ENCODE data around the gene ZNF821. TPM values are rescaled to one million over a fixed set of nuclear protein-coding genes. Genes with fewer than 3 reads are reported as not detected.
A peak's percentile ranks its signal among the peaks of the same experiment; 100 is the strongest.

The ZNF821 gene
- total and polyA plus RNA-seq, 10 of the 15 experiments (the other 5 are each of a cell fraction or from before 2014, with no cell fraction given) = 0.82 to 9.9 (median 6.8) TPM

- TF ChIP-seq ZSCAN29 (IDR thresholded peaks at IDR 0.05) (no peak), TCF12 (IDR thresholded peaks at IDR 0.05; ENCODE audit: low read depth, low read length) (no peak), E2F4 (IDR thresholded peaks at IDR 0.05; ENCODE audit: low read depth, low read length) (no peak), YY1 (IDR thresholded peaks at IDR 0.05; ENCODE audit: low read depth, low read length) (peak; percentile 13; the same call in 1 of the 2 replicates), MXI1 (IDR thresholded peaks at IDR 0.05; ENCODE audit: low read depth, low read length) (peak; percentile 30; the same call in 1 of the 2 replicates), DPF2 (IDR thresholded peaks at IDR 0.05) (no peak), SMAD1 (IDR thresholded peaks at IDR 0.05; ENCODE audit: low read depth, partially characterized antibody) (no peak), CHD4 (IDR thresholded peaks at IDR 0.05) (no peak), CEBPB (IDR thresholded peaks at IDR 0.05; ENCODE audit: borderline replicate concordance in 1 of 2, low read depth in 2 of 2, low read length in 2 of 2) (no peak), FOXK2 (IDR thresholded peaks at IDR 0.05) (no peak), ZBED1 (IDR thresholded peaks at IDR 0.05; ENCODE audit: borderline replicate concordance) (peak; percentile 34; the same call in 1 of the 2 replicates), YBX1 (IDR thresholded peaks at IDR 0.05) (no peak), POLR2AphosphoS5 (IDR thresholded peaks at IDR 0.05; ENCODE audit: low read length) (no peak), RUNX3 (IDR thresholded peaks at IDR 0.05; ENCODE audit: low read length) (peak; percentile 48; the same call in 1 of the 2 replicates), SMC3 (IDR thresholded peaks at IDR 0.05; ENCODE audit: borderline replicate concordance, low read length) (0 out of 2 replicates have a peak, but pooled peaks have one; percentile 3), PAX8 (IDR thresholded peaks at IDR 0.05) (no peak), POLR2AphosphoS2 (IDR thresholded peaks at IDR 0.05; ENCODE audit: low read depth, low read length) (no peak), SUPT20H (IDR thresholded peaks at IDR 0.05; ENCODE audit: borderline replicate concordance, control insufficient read depth, low read depth, low read length) (no peak), ESRRA (IDR thresholded peaks at IDR 0.05; ENCODE audit: low read length) (no peak), SIX5 (IDR thresholded peaks at IDR 0.05; ENCODE audit: low read depth, low read length, severe bottlenecking) (no peak), NR2C2 (IDR thresholded peaks at IDR 0.05; ENCODE audit: borderline replicate concordance, control insufficient read depth, insufficient read length, low read depth) (no peak), MEF2A (IDR thresholded peaks at IDR 0.05; ENCODE audit: insufficient read depth, low read depth, low read length) (no peak), RAD21 (IDR thresholded peaks at IDR 0.05; ENCODE audit: insufficient read depth, low read depth, low read length) (peak; percentile 36; the same call in 1 of the 2 replicates), KDM1A (IDR thresholded peaks at IDR 0.05; ENCODE audit: borderline replicate concordance) (no peak), PML (IDR thresholded peaks at IDR 0.05; ENCODE audit: low read length) (0 out of 2 replicates have a peak, but pooled peaks have one; percentile 26), CHD1 (IDR thresholded peaks at IDR 0.05; ENCODE audit: low read depth, low read length) (no peak), STAT1 (conservative IDR thresholded peaks at IDR 0.05) (no peak), RB1 (IDR thresholded peaks at IDR 0.05; ENCODE audit: borderline replicate concordance) (no peak)
- TF ChIP-seq, protein P1, sequence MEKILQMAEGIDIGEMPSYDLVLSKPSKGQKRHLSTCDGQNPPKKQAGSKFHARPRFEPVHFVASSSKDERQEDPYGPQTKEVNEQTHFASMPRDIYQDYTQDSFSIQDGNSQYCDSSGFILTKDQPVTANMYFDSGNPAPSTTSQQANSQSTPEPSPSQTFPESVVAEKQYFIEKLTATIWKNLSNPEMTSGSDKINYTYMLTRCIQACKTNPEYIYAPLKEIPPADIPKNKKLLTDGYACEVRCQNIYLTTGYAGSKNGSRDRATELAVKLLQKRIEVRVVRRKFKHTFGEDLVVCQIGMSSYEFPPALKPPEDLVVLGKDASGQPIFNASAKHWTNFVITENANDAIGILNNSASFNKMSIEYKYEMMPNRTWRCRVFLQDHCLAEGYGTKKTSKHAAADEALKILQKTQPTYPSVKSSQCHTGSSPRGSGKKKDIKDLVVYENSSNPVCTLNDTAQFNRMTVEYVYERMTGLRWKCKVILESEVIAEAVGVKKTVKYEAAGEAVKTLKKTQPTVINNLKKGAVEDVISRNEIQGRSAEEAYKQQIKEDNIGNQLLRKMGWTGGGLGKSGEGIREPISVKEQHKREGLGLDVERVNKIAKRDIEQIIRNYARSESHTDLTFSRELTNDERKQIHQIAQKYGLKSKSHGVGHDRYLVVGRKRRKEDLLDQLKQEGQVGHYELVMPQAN (conservative IDR thresholded peaks at IDR 0.05) = no peak
- TF ChIP-seq, protein P2, sequence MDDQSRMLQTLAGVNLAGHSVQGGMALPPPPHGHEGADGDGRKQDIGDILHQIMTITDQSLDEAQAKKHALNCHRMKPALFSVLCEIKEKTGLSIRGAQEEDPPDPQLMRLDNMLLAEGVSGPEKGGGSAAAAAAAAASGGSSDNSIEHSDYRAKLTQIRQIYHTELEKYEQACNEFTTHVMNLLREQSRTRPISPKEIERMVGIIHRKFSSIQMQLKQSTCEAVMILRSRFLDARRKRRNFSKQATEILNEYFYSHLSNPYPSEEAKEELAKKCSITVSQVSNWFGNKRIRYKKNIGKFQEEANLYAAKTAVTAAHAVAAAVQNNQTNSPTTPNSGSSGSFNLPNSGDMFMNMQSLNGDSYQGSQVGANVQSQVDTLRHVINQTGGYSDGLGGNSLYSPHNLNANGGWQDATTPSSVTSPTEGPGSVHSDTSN (IDR thresholded peaks at IDR 0.05; ENCODE audit: insufficient replicate concordance, low read depth, low read length) = no peak
Measured at GRCh38 chr16:71894229-71894920, 10.4 kb upstream of the ZNF821 start (continued).

Data from GM12878 (cell line).